Left hindlimb (tissue), 1 donor: Measurements from ENCODE around the gene RBM3.
"Not testable (repeated sequence)": the region's sequence is repeated elsewhere in the genome, so short reads cannot be mapped to it uniquely, and the experiment has no call there.

Experiments
- DNase-seq: peaks from one replicate; pipeline ENCODE4 v3.0.0-alpha.2; 2018

The RBM3 gene

DNA sequence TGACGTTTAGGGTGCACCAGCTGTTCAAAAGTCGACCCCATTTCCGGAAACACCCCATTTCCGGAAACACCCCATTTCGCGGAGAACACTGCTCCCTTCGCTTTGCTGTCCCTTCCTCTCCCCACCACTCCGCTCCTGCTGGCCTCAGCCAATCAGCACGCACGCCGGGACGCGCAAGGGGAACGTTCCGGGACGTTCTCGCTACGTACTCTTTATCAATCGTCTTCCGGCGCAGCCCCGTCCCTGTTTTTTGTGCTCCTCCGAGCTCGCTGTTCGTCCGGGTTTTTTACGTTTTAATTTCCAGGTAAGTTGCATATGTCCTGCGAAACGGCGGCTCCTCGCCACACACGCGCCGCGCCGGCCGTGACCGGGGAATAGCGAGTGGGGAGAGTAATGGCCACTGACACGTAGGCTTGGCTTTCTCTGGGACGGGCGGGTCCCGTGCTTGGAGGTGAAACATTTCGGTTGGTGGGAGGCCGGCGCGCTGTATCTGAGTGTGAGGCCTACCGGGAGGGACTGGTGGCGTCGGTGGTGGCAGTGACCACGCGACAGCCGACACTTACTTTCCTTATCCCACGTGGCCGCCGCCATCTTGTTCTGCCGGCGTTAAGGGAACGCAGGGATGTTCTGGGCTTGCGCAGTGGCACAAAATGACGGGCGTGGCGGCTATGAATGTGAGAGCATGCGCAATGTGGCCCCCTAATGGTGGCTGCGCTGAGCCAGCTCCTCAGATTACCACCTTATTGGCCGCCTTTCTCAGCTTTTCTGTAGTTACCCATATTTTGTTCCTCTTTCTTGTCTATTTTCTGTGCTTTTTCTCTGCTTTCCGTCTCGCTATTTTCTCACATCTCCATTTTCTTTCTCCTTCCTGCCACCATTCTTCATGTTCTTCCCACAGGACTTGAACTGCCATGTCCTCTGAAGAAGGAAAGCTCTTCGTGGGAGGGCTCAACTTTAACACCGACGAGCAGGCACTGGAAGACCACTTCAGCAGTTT, at the start of gene RBM3:
TSS of gene RBM3 (plus strand) at position 215 of the 997 bp plus-strand sequence. CDS start at position 912, 697 bp downstream.
- DNase-seq: peak; percentile 95

DNA sequence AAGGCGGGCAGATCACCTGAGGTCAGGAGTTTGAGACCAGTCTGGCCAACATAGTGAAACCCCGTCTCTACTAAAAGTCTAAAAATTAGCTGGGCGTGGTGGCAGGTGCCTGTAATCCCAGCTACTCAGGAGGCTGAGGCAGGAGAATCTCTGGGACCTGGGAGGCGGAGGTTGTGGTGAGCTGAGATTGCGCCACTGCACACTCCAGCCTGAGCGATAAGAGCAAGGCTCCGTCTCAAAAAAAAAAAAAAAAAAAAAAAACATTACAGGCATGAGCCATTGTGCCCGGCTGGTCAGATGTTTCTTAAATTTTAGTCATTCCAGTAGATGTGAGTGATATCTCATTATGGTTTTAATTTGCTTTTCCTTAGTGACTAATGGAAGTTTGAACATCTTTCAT, 48.4 kb upstream of the RBM3 start:
- DNase-seq: not testable (repeated sequence)

DNA sequence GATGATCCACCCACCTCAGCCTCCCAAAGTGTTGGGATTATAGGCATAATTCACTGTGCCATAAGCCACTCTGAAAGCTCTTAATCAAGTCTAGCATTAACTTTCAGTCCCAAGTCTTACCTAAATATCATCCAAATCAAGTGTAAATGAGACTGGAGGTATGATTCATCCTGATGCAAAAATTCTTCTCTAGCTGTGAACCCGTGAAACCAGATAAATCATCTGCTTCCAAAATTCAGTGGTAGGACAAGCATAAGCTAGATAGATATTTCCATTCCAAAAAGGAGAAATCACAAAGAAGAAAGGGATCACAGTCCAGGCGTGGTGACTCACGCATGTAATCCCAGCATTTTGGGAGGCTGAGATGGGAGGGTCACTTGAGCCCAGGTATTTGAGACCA, 43.5 kb upstream of the RBM3 start:
- no peak for DNase-seq

DNA sequence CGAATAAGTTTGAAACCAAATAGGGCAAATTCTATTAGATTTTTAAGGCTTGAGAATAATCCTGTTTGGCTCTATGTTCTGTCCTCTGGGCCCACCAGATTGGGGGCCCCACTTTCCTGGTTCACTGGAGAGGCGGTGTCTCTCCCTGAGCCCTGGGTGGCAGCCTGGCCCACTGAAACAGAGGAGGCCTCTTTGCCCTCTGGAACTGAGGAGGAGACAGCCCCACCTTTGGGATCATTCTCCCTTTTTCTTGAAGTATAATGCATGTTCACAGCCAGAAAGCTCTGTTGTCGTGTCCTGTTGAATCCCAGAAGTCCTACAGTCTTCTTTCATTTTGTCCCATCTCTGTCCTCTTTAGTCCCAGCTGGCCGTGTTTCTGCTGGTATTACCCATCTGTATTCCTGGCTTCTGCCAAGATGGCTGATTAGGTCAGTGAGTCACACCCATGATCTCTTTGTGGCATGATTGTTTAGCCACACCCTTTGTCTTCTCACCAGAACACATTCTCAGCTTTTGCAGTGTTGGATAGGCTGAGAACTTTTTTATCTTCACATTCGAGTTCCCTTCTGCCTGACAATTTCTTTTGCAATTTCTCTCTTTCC, 42.8 kb upstream of the RBM3 start:
- no peak for DNase-seq

- DNase-seq: no peak
Observed at GRCh38 chrX:48532161-48532560, 42.1 kb upstream of the RBM3 start.

DNA sequence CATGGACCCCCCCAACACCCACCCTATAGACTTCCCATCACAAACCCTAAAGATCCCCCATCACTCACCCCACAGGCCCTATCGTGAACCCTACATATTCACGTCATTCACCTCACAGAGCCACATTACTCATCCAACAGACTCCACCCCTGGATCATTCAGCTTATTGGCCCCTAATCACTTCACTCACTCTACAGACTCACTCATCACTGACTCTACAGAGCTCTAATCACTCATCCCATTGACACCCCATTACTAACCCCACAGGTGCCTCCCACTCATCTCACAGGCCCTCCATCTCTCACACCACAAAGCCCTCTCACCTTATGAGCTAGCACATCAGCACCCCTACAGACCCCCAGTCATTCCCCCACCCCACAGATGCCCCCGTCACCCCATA, 41.1 kb upstream of the RBM3 start:
- no peak for DNase-seq

DNA sequence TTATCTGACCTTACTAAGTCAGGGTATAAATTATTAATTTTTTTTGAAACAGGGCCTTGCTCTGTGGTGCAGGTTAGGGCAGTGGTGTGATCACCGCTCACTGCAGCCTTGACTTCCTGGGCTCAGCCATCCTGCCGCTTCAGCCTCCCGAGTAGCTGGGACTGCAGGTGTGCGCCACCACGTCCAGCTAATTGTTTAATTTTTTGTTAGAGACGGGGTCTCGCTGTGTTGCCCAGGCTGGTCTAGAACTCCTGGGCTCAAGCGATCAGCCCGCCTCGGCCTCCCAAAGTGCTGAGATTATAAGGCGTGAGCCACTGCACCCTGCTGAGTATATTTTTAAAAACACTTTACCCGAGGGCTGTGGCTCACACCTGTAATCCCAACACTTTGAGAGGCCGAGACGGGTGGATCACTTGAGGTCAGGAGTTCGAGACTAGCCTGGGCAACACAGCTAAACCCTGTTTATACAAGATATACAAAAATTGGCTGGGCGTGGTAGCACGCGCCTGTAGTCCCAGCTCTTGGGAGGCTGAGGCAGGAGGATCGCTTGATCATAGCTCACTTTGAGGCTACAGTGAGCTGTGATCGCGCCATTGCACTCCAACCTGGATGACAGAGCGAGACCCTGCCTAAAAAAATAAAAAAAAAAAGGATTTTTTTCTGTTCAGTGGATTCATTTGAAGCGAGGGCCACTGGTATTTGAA, 35.5 kb upstream of the RBM3 start:
- no peak for DNase-seq

GRCh38 chrX:48539345-48540027, 34.8 kb upstream of the RBM3 start, which contains the start of gene TBC1D25:
TBC1D25 (plus strand) TSS chrX:48539714; CDS start chrX:48539798, 84 bp downstream.
- DNase-seq: peak; percentile 96

- DNase-seq: no peak
Observed at GRCh38 chrX:48540028-48540375, 34.3 kb upstream of the RBM3 start.

DNA sequence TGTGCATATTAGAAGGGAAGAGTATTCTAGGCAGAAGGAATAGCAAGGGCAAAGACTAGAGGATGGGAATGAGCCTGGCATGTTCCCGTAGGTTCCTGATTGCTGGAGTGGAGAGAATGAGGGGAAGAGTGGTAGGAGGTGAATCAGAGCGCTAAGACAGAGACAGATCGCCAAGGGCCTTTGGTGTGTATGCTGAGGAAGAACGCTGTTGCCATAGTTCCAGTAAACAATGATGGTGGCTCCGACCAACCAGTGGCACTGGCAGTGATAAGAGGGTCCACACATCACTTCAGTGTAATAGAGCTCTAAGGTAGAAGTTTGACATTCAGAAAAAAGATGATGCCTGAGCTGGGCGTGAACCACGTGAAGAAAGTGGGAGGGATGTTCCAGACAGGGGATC, 33.8 kb upstream of the RBM3 start:
- DNase-seq: no peak

DNA sequence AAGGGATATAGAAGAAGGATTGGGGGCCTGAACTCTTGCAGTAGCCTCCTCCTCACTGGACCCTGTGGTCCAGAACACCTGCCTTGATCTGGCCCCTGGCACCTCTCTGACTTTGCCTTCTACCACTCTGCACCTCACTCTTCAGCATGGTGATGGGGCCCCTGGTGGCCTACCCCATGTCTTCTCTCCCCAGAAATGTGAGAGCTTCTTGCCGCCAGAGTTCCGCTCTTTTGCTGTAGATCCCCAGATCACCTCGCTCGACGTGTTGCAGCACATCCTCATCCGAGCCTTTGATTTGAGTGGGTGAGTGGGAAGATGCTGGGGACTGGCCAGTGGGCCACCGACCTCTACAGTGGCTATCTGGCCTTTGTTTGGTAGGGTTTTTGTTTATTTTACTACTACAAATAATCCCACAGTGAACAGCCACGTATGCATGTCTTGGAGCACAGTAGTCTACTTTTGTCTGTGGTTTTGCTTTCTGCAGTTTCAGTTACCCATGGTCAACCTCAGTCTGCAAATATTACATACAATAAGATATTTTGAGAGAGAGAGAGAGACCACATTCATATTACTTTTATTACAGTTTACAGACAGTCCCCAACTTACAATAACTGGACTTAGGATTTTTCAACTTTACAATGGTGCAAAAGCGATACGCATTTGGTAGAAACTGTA, 33.0 kb upstream of the RBM3 start:
- no peak for DNase-seq

- no peak for DNase-seq
Observed at GRCh38 chrX:48548871-48549270, 25.4 kb upstream of the RBM3 start.

GRCh38 chrX:48555731-48556325, 18.5 kb upstream of the RBM3 start:
- DNase-seq: not testable (repeated sequence)

GRCh38 chrX:48558271-48558670, 16.0 kb upstream of the RBM3 start:
- DNase-seq: no peak

GRCh38 chrX:48559636-48560035, 14.6 kb upstream of the RBM3 start:
- no peak for DNase-seq

GRCh38 chrX:48560056-48560455, 14.2 kb upstream of the RBM3 start:
- no peak for DNase-seq

- no peak for DNase-seq
Observed at GRCh38 chrX:48560681-48561080, 13.6 kb upstream of the RBM3 start.

GRCh38 chrX:48569958-48570357, 4.3 kb upstream of the RBM3 start:
- no peak for DNase-seq

DNA sequence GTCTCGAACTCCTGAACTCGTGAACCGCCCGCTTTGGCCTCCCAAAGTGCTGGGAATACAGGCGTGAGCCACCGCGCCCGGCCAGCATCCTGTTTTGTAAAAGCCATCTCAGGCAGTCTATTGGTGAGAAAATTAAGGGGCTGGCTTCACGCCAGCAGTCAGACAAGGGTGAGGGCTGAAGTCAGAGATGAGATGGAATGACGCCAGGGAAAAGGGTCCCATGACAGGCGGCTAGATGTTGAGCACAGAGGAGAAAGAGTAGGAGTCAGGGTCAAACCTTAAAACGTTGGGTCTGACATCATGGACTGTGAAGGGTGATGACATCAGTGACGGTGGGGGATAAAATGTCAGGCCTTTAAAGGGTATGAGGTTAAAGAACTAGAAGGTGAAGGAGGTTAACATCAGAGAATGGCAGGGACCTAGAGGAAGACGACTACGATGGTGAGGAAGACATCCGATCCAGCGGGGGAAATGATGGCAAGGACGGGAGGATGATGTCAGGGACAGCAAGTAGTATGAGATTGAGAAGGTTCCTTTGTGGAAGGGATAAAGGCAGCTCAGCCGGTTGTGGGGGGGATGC, 504 bp upstream of the RBM3 start:
- peak; percentile 38 for DNase-seq

DNA sequence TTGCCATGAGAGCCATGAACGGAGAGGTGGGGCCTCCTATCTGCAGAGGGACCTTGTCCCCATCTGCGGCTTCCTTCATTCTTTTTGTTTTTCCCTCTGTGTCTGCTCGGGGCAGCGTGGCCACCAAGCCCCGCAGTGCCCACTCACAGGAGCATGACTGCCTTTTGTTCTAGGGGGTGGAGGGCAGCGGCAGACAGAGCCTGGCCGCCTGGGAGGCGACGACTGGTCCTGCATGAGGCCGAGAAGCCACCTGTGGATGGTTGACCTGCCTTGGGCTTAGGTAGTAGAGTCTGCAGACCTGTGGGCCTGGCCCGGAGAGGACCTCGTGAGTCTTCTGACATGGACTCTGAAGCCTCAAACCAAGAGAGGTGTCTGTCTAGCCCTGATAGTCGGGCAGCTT, 1.4 kb downstream of the RBM3 start:
- no peak for DNase-seq

GRCh38 chrX:48576108-48576507, 1.8 kb downstream of the RBM3 start:
- no peak for DNase-seq
